GM23248 (cell line): ENCODE data around the gene RFESD.

Experiments used
- EZH2 ChIP-seq: fragments of 200-600 bp; sonication (generic); IDR thresholded peaks from 2 replicates; pipeline ENCODE4 v1.6.1; 2018; ENCODE audit warnings: antibody characterized with exemption, mild to moderate bottlenecking; ENCODE audit not compliant: insufficient read depth, poor library complexity, severe bottlenecking
- EZH2phosphoT487 ChIP-seq: fragments of 200-600 bp; sonication (generic); IDR thresholded peaks from 2 replicates; pipeline ENCODE4 v1.6.1; 2018; ENCODE audit warnings: antibody characterized with exemption, moderate library complexity, mild to moderate bottlenecking, low read depth; ENCODE audit not compliant: insufficient read depth

GRCh38 chr5:95701074-95701473 is 54.5 kb downstream of the RFESD start:
- TF ChIP-seq EZH2 (no peak), EZH2phosphoT487 (no peak)
